Gastroesophageal sphincter (tissue), 4 donors: Measurements from ENCODE around the gene TST. TPM values are rescaled to one million over a fixed set of nuclear protein-coding genes. Genes with fewer than 3 reads are reported as not detected.

Experiments
- ATAC-seq: fragments of 150-250 bp; one replicate; pipeline ENCODE4 v1.9.1; 2016; ENCODE audit warnings: mild to moderate bottlenecking, moderate library complexity
- H3K27ac ChIP-seq, 4 donors: fragments of 200-600 bp; sonication (generic) in 3 of 4; 1 replicate in 3 of 4; 2 replicates in 1 of 4; pipeline ENCODE4 v1.5.1; 2016 to 2019
- H3K27me3 ChIP-seq: fragments of 200-600 bp; sonication (generic); one replicate; pipeline ENCODE4 v1.5.1; 2019
- H3K36me3 ChIP-seq, 2 donors: fragments of 200-600 bp; sonication (generic); one replicate each; pipeline ENCODE4 v1.5.1; 2019; ENCODE audit warnings: control low read depth in 1 of 2
- H3K4me1 ChIP-seq, 3 donors: fragments of 200-600 bp; sonication (generic); 1 replicate in 2 of 3; 2 replicates in 1 of 3; pipeline ENCODE4 v1.5.1; 2016 to 2019; ENCODE audit warnings: control low read depth in 2 of 3
- H3K4me3 ChIP-seq, 2 donors: fragments of 200-600 bp; sonication (generic); one replicate each; pipeline ENCODE4 v1.5.1; 2019; ENCODE audit warnings: mild to moderate bottlenecking in 1 of 2, moderate library complexity in 1 of 2
- H3K9me3 ChIP-seq, 3 donors: fragments of 200-600 bp; sonication (generic); one replicate each; pipeline ENCODE4 v1.5.1; 2017 to 2019; ENCODE audit warnings: control low read depth in 2 of 3
- EP300 ChIP-seq: sonication (generic); formaldehyde crosslinking; IDR thresholded peaks from one replicate; pipeline ENCODE4 v1.6.1; 2017; ENCODE audit warnings: antibody characterized with exemption, mild to moderate bottlenecking
- POLR2A ChIP-seq, 2 donors: fragments of 450-650 bp; IDR thresholded peaks; one replicate each; pipeline ENCODE4 v1.6.1; 2017; ENCODE audit warnings: antibody characterized with exemption in 2 of 2, mild to moderate bottlenecking in 2 of 2, moderate library complexity in 1 of 2
- POLR2AphosphoS5 ChIP-seq: sonication (generic); formaldehyde crosslinking; IDR thresholded peaks from one replicate; pipeline ENCODE4 v1.6.1; 2017; ENCODE audit warnings: antibody characterized with exemption
- WGBS, 2 donors: methylation state at CpG; one replicate each; pipeline ENCODE4 v1.1.5; 2018; ENCODE audit warnings: low coverage in 1 of 2; 5-methylcytosine and 5-hydroxymethylcytosine counted together
- total RNA-seq, 4 donors: library from RNA; depleted of rRNA; stranded (reverse); fragments of >200 nt; gene quantifications; one replicate each; pipeline ENCODE4 v1.1.0, GENCODE V29; 2016
- TF ChIP-seq, protein P1 (sequence below), 4 experiments: fragments of 200-600 bp in 2 of 4; fragments of 450-650 bp in 2 of 4; sonication (generic) in 1 of 4; IDR thresholded peaks; one replicate each; pipeline ENCODE4 v1.5.1; 2017 to 2019; ENCODE audit warnings: antibody characterized with exemption in 4 of 4, mild to moderate bottlenecking in 2 of 4, moderate library complexity in 2 of 4

TST gene
- total RNA-seq, 4 donors from 2014 or later: 19.1 to 38.7 (median 31.7) TPM

- Histone ChIP-seq H3K4me1 (no peaks in the 10 kb centered on the region), H3K36me3 (peaks cover 0 to 52% of the 10 kb centered on the region in 2 donors), H3K27me3 (peaks cover 17% of the 10 kb centered on the region), H3K4me3 (no peak overlapping the region), H3K9me3 (no peaks in the 10 kb centered on the region), H3K27ac (no peak overlapping the region)
- 57 to 73% methylated on average over 3 of the region's 7 CpGs for WGBS, 2 donors
- no peak for ATAC-seq
- no peak for TF ChIP-seq POLR2A (IDR thresholded peaks at IDR 0.05)
- no peak for TF ChIP-seq EP300
- TF ChIP-seq, protein P1, sequence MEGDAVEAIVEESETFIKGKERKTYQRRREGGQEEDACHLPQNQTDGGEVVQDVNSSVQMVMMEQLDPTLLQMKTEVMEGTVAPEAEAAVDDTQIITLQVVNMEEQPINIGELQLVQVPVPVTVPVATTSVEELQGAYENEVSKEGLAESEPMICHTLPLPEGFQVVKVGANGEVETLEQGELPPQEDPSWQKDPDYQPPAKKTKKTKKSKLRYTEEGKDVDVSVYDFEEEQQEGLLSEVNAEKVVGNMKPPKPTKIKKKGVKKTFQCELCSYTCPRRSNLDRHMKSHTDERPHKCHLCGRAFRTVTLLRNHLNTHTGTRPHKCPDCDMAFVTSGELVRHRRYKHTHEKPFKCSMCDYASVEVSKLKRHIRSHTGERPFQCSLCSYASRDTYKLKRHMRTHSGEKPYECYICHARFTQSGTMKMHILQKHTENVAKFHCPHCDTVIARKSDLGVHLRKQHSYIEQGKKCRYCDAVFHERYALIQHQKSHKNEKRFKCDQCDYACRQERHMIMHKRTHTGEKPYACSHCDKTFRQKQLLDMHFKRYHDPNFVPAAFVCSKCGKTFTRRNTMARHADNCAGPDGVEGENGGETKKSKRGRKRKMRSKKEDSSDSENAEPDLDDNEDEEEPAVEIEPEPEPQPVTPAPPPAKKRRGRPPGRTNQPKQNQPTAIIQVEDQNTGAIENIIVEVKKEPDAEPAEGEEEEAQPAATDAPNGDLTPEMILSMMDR (IDR thresholded peaks at IDR 0.05): no peak
- no peak for TF ChIP-seq POLR2AphosphoS5
Measured at GRCh38 chr22:37062376-37062675, 43.1 kb upstream of the TST start.

GRCh38 chr22:37061611-37062375 lies 42.5 kb upstream of the TST start:
- H3K36me3 ChIP-seq: peaks cover 0 to 57% of the 10 kb centered on the region in 2 donors
- H3K9me3 ChIP-seq: no peaks in the 10 kb centered on the region
- no peak overlapping the region for H3K27ac ChIP-seq
- peaks cover 11% of the 10 kb centered on the region for H3K27me3 ChIP-seq
- no peaks in the 10 kb centered on the region for H3K4me1 ChIP-seq
- 100% methylated on average over 1 of the region's 10 CpGs; no CpG with 5 or more reads in 1 of the 2 donors for WGBS, 2 donors
- no peak for ATAC-seq
- TF ChIP-seq POLR2AphosphoS5: no peak
- TF ChIP-seq EP300: no peak
- no peak overlapping the region for H3K4me3 ChIP-seq

GRCh38 chr22:37060801-37061610 lies 41.8 kb upstream of the TST start:
- WGBS, 2 donors: 86 to 87% methylated on average over 9 to 19 of the region's 28 CpGs
- Histone ChIP-seq H3K27ac (no peak overlapping the region), H3K27me3 (peaks cover 5% of the 10 kb centered on the region), H3K4me1 (no peaks in the 10 kb centered on the region), H3K4me3 (no peak overlapping the region), H3K36me3 (peaks cover 0 to 65% of the 10 kb centered on the region in 2 donors), H3K9me3 (no peaks in the 10 kb centered on the region)
- TF ChIP-seq POLR2A (IDR thresholded peaks at IDR 0.05) (no peak), EP300 (no peak), POLR2AphosphoS5 (no peak)
- TF ChIP-seq, protein P1 (IDR thresholded peaks at IDR 0.05): no peak
- no peak for ATAC-seq

GRCh38 chr22:37059876-37060449 lies 40.7 kb upstream of the TST start:
- H3K4me1 ChIP-seq: no peaks in the 10 kb centered on the region
- WGBS, 2 donors: no CpG with 5 or more reads among the region's 9 CpGs
- H3K27ac ChIP-seq: no peak overlapping the region
- no peak for ATAC-seq
- TF ChIP-seq, protein P1 (IDR thresholded peaks at IDR 0.05): no peak
- TF ChIP-seq POLR2AphosphoS5: no peak
- no peak for TF ChIP-seq EP300
- no peak for TF ChIP-seq POLR2A (IDR thresholded peaks at IDR 0.05)
- no peaks in the 10 kb centered on the region for H3K27me3 ChIP-seq
- H3K36me3 ChIP-seq: peaks cover 0 to 75% of the 10 kb centered on the region in 2 donors
- H3K4me3 ChIP-seq: no peak overlapping the region
- no peaks in the 10 kb centered on the region for H3K9me3 ChIP-seq

GRCh38 chr22:37058917-37059701 lies 39.9 kb upstream of the TST start:
- ATAC-seq: no peak
- TF ChIP-seq EP300: no peak
- no peak for TF ChIP-seq POLR2AphosphoS5
- TF ChIP-seq, protein P1 (IDR thresholded peaks at IDR 0.05): no peak
- no peak for TF ChIP-seq POLR2A (IDR thresholded peaks at IDR 0.05)
- no peak overlapping the region for H3K4me3 ChIP-seq
- no peaks in the 10 kb centered on the region for H3K9me3 ChIP-seq
- H3K27me3 ChIP-seq: no peaks in the 10 kb centered on the region
- peaks cover 0 to 83% of the 10 kb centered on the region in 2 donors for H3K36me3 ChIP-seq
- WGBS, 2 donors: 70% methylated on average over 2 of the region's 28 CpGs; no CpG with 5 or more reads in 1 of the 2 donors
- peaks cover 0 to 1% (median 0%) of the 10 kb centered on the region in 3 donors for H3K4me1 ChIP-seq
- H3K27ac ChIP-seq: no peak overlapping the region
